Tibial nerve (tissue), 4 donors: ENCODE measurements around the gene AVEN. TPM values are rescaled to one million over a fixed set of nuclear protein-coding genes. Genes with fewer than 3 reads are reported as not detected.

Experiments used
- DNase-seq, 2 donors: peaks; one replicate each; pipeline ENCODE4 v3.0.0-alpha.2; 2019; ENCODE audit warnings: low spot score in 2 of 2
- H3K27ac ChIP-seq, 4 donors: fragments of 200-600 bp; sonication (generic) in 3 of 4; one replicate each; pipeline ENCODE4 v1.5.1; 2017 to 2019; ENCODE audit warnings: mild to moderate bottlenecking in 1 of 4
- H3K27me3 ChIP-seq, 2 donors: fragments of 200-600 bp; sonication (generic) in 1 of 2; one replicate each; pipeline versions ENCODE4 v1.5.1 to v1.6.0; 2017 to 2019
- H3K36me3 ChIP-seq, 3 donors: fragments of 200-600 bp; sonication (generic); one replicate each; pipeline ENCODE4 v1.5.1; 2018 to 2019
- H3K4me1 ChIP-seq, 4 donors: fragments of 200-600 bp; sonication (generic) in 3 of 4; one replicate each; pipeline ENCODE4 v1.5.1; 2017 to 2019
- H3K4me3 ChIP-seq, 4 donors: fragments of 200-600 bp; sonication (generic) in 3 of 4; one replicate each; pipeline ENCODE4 v1.5.1; 2017 to 2019; ENCODE audit warnings: mild to moderate bottlenecking in 1 of 4, moderate library complexity in 1 of 4
- H3K9me3 ChIP-seq, 4 donors: fragments of 200-600 bp; sonication (generic) in 3 of 4; one replicate each; pipeline ENCODE4 v1.5.1; 2017 to 2019
- CTCF ChIP-seq, 5 experiments: fragments of 200-600 bp in 3 of 5; fragments of 450-650 bp in 2 of 5; sonication (generic) in 3 of 5; IDR thresholded peaks; one replicate each; pipeline ENCODE4 v1.5.1; 2016 to 2019; ENCODE audit warnings: antibody characterized with exemption in 5 of 5, mild to moderate bottlenecking in 3 of 5, moderate library complexity in 2 of 5
- EP300 ChIP-seq, 2 donors: sonication (generic); formaldehyde crosslinking; IDR thresholded peaks; one replicate each; pipeline ENCODE4 v1.6.1; 2017; ENCODE audit warnings: antibody characterized with exemption in 2 of 2, mild to moderate bottlenecking in 1 of 2
- POLR2A ChIP-seq, 2 donors: fragments of 450-650 bp; IDR thresholded peaks; one replicate each; pipeline ENCODE4 v1.6.1; 2017; ENCODE audit warnings: antibody characterized with exemption in 2 of 2, mild to moderate bottlenecking in 2 of 2, moderate library complexity in 2 of 2
- WGBS, 2 donors: methylation state at CpG; one replicate each; pipeline ENCODE4 v1.1.5; 2018; 5-methylcytosine and 5-hydroxymethylcytosine counted together
- total RNA-seq, 4 donors: library from RNA; depleted of rRNA; stranded (reverse); fragments of >200 nt; gene quantifications; one replicate each; pipeline ENCODE4 v1.1.0, GENCODE V29; 2016

The AVEN gene
- total RNA-seq, 4 donors from 2014 or later: 14.9 to 34.8 (median 25.5) TPM

GRCh38 chr15:33934921-33935320, 104.1 kb downstream of the AVEN start:
- Histone ChIP-seq H3K9me3 (no peaks in the 10 kb centered on the region), H3K4me1 (no peaks in the 10 kb centered on the region), H3K27me3 (no peaks in the 10 kb centered on the region), H3K4me3 (no peak overlapping the region), H3K27ac (no peak overlapping the region), H3K36me3 (no peaks in the 10 kb centered on the region)
- TF ChIP-seq POLR2A (IDR thresholded peaks at IDR 0.05): no peak
- TF ChIP-seq CTCF (IDR thresholded peaks at IDR 0.05): no peak
- TF ChIP-seq EP300 (IDR thresholded peaks at IDR 0.05): no peak
- 78% methylated on average over 5 of the region's 5 CpGs for WGBS, 2 donors
- DNase-seq: no peak

DNA sequence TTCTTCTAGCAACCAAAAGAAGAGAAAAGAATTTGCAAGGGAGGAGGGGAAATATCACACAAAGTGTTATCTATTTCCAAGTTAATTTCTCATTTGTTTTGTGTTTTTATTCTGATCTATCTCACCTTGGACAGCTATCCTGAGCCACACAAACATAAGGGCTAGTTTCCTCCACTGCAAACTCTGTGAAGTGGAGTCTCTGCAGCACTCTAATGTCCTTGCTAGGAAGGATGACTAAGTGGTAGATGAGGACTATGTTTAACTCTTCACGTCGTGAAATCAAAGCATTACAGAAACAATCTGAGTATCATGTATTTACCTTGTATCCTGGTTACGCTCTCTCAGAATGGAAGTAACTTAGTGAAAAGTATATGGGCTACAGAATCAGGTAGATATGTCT, 104.6 kb downstream of the AVEN start:
- no peaks in the 10 kb centered on the region for H3K36me3 ChIP-seq
- no peaks in the 10 kb centered on the region for H3K4me1 ChIP-seq
- no peak overlapping the region for H3K27ac ChIP-seq
- no peaks in the 10 kb centered on the region for H3K27me3 ChIP-seq
- no peaks in the 10 kb centered on the region for H3K9me3 ChIP-seq
- no peak overlapping the region for H3K4me3 ChIP-seq
- no peak for TF ChIP-seq POLR2A (IDR thresholded peaks at IDR 0.05)
- no peak for DNase-seq
- 90 to 95% methylated on average over 3 of the region's 3 CpGs for WGBS, 2 donors

DNA sequence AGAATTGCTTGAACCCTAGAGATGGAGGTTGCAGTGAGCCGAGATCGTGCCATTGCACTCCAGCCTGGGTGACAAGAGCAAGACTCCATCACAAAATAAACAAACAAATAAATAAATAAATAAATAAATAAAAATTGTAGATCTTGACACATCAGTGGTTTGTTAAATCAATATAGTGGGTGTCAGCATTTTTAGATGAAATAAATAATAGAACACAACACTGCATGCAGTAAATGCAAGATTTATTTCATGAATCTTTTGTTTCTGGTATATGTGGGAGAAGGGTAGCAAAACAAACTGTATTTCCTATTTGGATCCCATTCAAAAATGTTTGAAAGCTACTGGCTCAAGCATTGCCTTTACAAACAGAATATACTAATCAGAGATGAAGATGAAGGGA, 106.3 kb downstream of the AVEN start:
- TF ChIP-seq EP300 (IDR thresholded peaks at IDR 0.05): no peak
- no peak for TF ChIP-seq POLR2A (IDR thresholded peaks at IDR 0.05)
- Histone ChIP-seq H3K9me3 (no peaks in the 10 kb centered on the region), H3K27ac (no peak overlapping the region), H3K4me1 (no peaks in the 10 kb centered on the region), H3K36me3 (no peaks in the 10 kb centered on the region), H3K4me3 (no peak overlapping the region), H3K27me3 (no peaks in the 10 kb centered on the region)
- DNase-seq: no peak
- WGBS, 2 donors: 91 to 93% methylated on average over 2 of the region's 2 CpGs

DNA sequence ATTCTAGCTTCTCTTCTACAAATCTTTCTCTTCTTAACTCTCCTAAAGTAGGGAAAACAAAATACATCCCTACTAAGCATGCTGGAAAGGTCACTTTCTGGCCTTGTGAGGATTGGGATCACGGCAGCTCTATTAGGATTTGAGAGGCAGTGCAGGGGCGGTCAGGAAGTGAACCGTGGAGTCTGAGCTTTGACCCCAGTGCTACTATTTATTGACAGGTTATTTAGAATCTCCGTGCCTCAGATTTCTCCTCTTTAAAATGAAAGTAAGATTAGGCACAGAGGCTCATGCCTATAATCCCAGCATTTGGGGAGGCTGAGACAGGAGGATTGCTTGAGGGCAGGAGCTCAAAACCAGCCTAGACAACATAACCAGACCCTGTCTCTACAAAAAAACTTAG, 112.7 kb downstream of the AVEN start:
- WGBS, 2 donors: 51 to 54% methylated on average over 4 of the region's 4 CpGs
- Histone ChIP-seq H3K4me3 (no peak overlapping the region), H3K27ac (no peak overlapping the region), H3K27me3 (no peaks in the 10 kb centered on the region), H3K36me3 (no peaks in the 10 kb centered on the region), H3K9me3 (no peaks in the 10 kb centered on the region), H3K4me1 (no peaks in the 10 kb centered on the region)
- no peak for DNase-seq
- TF ChIP-seq POLR2A (IDR thresholded peaks at IDR 0.05): no peak
- TF ChIP-seq EP300 (IDR thresholded peaks at IDR 0.05): no peak
- TF ChIP-seq CTCF (IDR thresholded peaks at IDR 0.05): no peak

- no peak overlapping the region for H3K4me3 ChIP-seq
- DNase-seq: no peak
Observed at GRCh38 chr15:33923446-33923845, 115.6 kb downstream of the AVEN start.

More at GRCh38 chr15:33923446-33923845, 115.6 kb downstream of the AVEN start:
- Histone ChIP-seq H3K27ac (no peak overlapping the region), H3K9me3 (no peaks in the 10 kb centered on the region), H3K27me3 (no peaks in the 10 kb centered on the region), H3K4me1 (no peaks in the 10 kb centered on the region), H3K36me3 (no peaks in the 10 kb centered on the region)
- WGBS, 2 donors: 79 to 100% methylated on average over 1 of the region's 1 CpG
- TF ChIP-seq CTCF (IDR thresholded peaks at IDR 0.05): no peak
- no peak for TF ChIP-seq EP300 (IDR thresholded peaks at IDR 0.05)
- TF ChIP-seq POLR2A (IDR thresholded peaks at IDR 0.05): no peak
